Lung (tissue), 12 donors: Measurements from ENCODE around the gene AK4. TPM values are rescaled to one million over a fixed set of nuclear protein-coding genes. Genes with fewer than 3 reads are reported as not detected.

Experiments
- ATAC-seq: fragments of 200-7000 bp; cut with Tn5 transposase; one replicate; pipeline ENCODE4 v1.9.1; 2020; ENCODE audit warnings: moderate number of reproducible peaks; ENCODE audit not compliant: insufficient read depth, low FRiP score
- DNase-seq, 3 donors: peaks; one replicate each; pipeline ENCODE4 v3.0.0-alpha.2; 2013 to 2017
- H3K27ac ChIP-seq, 2 donors: one replicate each; pipeline ENCODE4 v1.5.1; 2013; ENCODE audit warnings: mild to moderate bottlenecking in 2 of 2, moderate library complexity in 2 of 2, control low read depth in 1 of 2, inconsistent platforms in 1 of 2, low read depth in 1 of 2, low read length in 1 of 2
- H3K27me3 ChIP-seq, 3 donors: one replicate each; pipeline ENCODE4 v1.5.1; 2013; ENCODE audit warnings: low read length in 2 of 3; ENCODE audit not compliant: control insufficient read depth in 3 of 3, insufficient read depth in 3 of 3
- H3K36me3 ChIP-seq, 4 donors: one replicate each; pipeline ENCODE4 v1.5.1; 2013; ENCODE audit warnings: low read length in 4 of 4, mild to moderate bottlenecking in 1 of 4, moderate library complexity in 1 of 4; ENCODE audit not compliant: control insufficient read depth in 4 of 4, insufficient read depth in 4 of 4
- H3K4me1 ChIP-seq, 5 donors: one replicate each; pipeline ENCODE4 v1.5.1; 2013; ENCODE audit warnings: low read length in 5 of 5, mild to moderate bottlenecking in 2 of 5, moderate library complexity in 1 of 5; ENCODE audit not compliant: control insufficient read depth in 5 of 5, insufficient read depth in 5 of 5
- H3K4me3 ChIP-seq: one replicate; pipeline ENCODE4 v1.5.1; 2013; ENCODE audit warnings: mild to moderate bottlenecking, control low read depth, moderate library complexity
- H3K9ac ChIP-seq, 2 donors: one replicate each; pipeline ENCODE4 v1.5.1; 2013; ENCODE audit warnings: low read length in 2 of 2, control low read depth in 1 of 2; ENCODE audit not compliant: insufficient read depth in 1 of 2
- H3K9me3 ChIP-seq, 4 donors: one replicate each; pipeline ENCODE4 v1.5.1; 2013; ENCODE audit warnings: low read length in 3 of 4, mild to moderate bottlenecking in 1 of 4, moderate library complexity in 1 of 4; ENCODE audit not compliant: control insufficient read depth in 4 of 4, insufficient read depth in 3 of 4
- CTCF ChIP-seq: IDR thresholded peaks from 2 replicates; pipeline ENCODE4 v1.5.1; 2012; ENCODE audit warnings: mild to moderate bottlenecking; ENCODE audit errors: control extremely low read depth, extremely low read depth
- WGBS, 2 donors: extraction: QIAGEN DNeasy Blood & Tissue Kit; methylation state at CpG; one replicate each; pipeline ENCODE4 v1.1.7; 2013; 5-methylcytosine and 5-hydroxymethylcytosine counted together
- polyA plus RNA-seq, 2 donors: library from polyadenylated mRNA; stranded (reverse); fragments of 200-250 nt; gene quantifications; one replicate each; pipeline ENCODE4 v1.2.1, GENCODE V29; 2013
- total RNA-seq, 2 donors: library from RNA; depleted of rRNA in 1 of 2; stranded (reverse); fragments of >200 nt in 1 of 2; gene quantifications; one replicate each; pipeline ENCODE4 v1.2.1, GENCODE V29; 2014 to 2021
- donor health status: control.
- donor health status: control.
- donor health status: Bipolar disorder and iron deficiency.
- donor health status: healthy.
- donor health status: DM: yes; HTN: yes; CAD: no.

The AK4 gene
- total and polyA plus RNA-seq, 4 donors = 1.1 to 13.7 (median 6.5) TPM

DNA sequence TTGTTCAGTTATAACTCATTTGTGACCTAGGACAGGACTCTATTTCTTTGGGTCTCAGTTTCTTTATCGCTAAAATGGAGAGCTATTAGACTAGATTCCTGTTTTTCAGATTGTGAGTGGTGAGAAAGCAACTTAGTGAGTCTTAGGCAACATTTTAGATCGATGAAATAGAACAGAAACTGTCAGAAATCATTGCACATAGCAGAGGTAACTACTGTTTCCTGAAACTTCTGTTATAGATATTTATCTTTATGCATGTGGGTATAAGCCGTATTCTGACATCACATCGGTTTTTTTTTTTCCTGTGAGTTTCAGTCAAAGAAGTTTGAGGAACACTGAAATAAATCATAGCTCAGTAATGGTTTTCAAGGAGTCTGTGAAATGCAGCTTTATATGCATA lies 119.3 kb downstream of the AK4 start:
- TF ChIP-seq CTCF = no peak
- H3K4me3 ChIP-seq = no peak overlapping the region
- H3K27ac ChIP-seq = no peak overlapping the region
- H3K9me3 ChIP-seq = no peaks in the 10 kb centered on the region
- peaks cover 0 to 25% (median 17%) of the 10 kb centered on the region in 3 donors for H3K27me3 ChIP-seq
- H3K4me1 ChIP-seq = peaks cover 0 to 10% (median 0%) of the 10 kb centered on the region in 5 donors
- no peak overlapping the region for H3K9ac ChIP-seq
- ATAC-seq = no peak
- no peaks in the 10 kb centered on the region for H3K36me3 ChIP-seq
- 58 to 80% methylated on average over 4 of the region's 4 CpGs for WGBS, 2 donors
- DNase-seq = no peak

DNA sequence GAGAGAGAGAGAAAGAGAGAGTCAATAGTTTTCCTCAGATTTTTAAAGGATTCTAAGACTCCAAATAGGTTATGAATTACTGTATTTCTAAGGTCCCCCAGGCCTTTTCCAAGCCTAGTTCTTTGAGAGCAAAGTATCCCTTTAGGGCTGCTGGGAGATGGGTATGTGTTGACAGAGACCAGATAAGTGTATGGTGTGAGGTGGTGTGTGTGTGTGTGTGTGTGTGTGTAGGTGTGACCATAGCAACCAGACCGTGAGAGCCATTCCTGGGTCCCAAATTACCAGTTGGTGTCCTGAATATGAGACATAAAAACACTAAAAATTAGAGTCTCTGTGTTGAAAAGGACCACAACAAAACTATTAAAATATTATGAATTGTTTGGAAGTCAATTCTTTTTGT lies 119.7 kb downstream of the AK4 start:
- H3K9ac ChIP-seq = no peak overlapping the region
- H3K9me3 ChIP-seq = no peaks in the 10 kb centered on the region
- no peaks in the 10 kb centered on the region for H3K36me3 ChIP-seq
- DNase-seq (no peak), ATAC-seq (no peak)
- WGBS, 2 donors = 75 to 81% methylated on average over 1 of the region's 1 CpG
- H3K4me1 ChIP-seq = peaks cover 0 to 10% (median 0%) of the 10 kb centered on the region in 5 donors
- no peak overlapping the region for H3K4me3 ChIP-seq
- no peak for TF ChIP-seq CTCF
- H3K27ac ChIP-seq = no peak overlapping the region
- H3K27me3 ChIP-seq = peaks cover 0 to 25% (median 17%) of the 10 kb centered on the region in 3 donors

GRCh38 chr1:65269612-65270011 lies 121.6 kb downstream of the AK4 start:
- no peak overlapping the region for H3K4me3 ChIP-seq
- H3K27ac ChIP-seq = no peak overlapping the region
- H3K9ac ChIP-seq = no peak overlapping the region
- DNase-seq (no peak), ATAC-seq (no peak)
- no peaks in the 10 kb centered on the region for H3K36me3 ChIP-seq
- H3K4me1 ChIP-seq = peaks cover 0 to 10% (median 0%) of the 10 kb centered on the region in 5 donors
- no peak for TF ChIP-seq CTCF
- peaks cover 0 to 8% (median 7%) of the 10 kb centered on the region in 3 donors for H3K27me3 ChIP-seq
- no peaks in the 10 kb centered on the region for H3K9me3 ChIP-seq
- 89 to 94% methylated on average over 2 of the region's 2 CpGs for WGBS, 2 donors

DNA sequence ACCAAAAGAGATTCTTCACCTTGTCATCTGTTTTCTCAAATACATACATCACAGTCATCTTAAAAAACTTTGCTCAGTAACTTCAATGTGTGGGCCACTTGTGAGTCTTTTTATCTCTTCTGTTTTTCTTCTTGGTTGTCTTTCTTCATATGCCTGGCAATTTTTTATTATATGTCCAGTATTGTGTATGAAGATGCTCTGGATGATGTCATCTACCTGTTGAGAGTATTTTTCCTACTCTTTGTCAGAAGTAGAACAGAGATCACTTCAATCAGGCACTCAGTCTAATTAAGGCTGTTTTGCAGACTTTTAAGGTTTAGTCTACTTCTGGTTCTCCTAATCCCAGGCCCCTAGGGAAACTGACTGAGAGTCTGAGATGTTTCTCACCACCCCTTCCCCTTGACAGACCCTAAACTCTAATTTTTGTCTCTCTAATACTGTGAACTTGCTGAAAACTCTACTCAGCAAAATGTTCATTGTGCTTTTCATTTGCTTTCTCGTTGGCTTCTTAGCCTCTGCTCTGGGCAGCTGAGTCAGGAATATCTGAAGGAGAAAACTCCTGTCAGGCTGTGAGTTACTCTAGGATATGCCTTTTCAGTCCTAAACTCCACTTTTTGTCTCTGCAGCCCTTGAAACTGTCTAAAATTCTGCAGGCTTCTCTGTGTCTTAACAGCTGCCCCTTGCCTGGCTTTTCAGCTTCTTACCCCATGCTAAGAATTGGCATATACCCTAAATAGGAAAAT lies 128.4 kb downstream of the AK4 start:
- WGBS, 2 donors = 68 to 75% methylated on average over 1 of the region's 1 CpG
- no peak overlapping the region for H3K4me3 ChIP-seq
- peak in 2 of 3 donors; percentile 20 to 26 for DNase-seq
- H3K36me3 ChIP-seq = no peaks in the 10 kb centered on the region
- H3K4me1 ChIP-seq = peaks cover 2 to 33% (median 6%) of the 10 kb centered on the region in 5 donors
- H3K9ac ChIP-seq = no peak overlapping the region
- ATAC-seq = no peak
- H3K9me3 ChIP-seq = no peaks in the 10 kb centered on the region
- H3K27ac ChIP-seq = no peak overlapping the region
- H3K27me3 ChIP-seq = peaks cover 0 to 5% (median 0%) of the 10 kb centered on the region in 3 donors
- no peak for TF ChIP-seq CTCF
